GM19035 (cell line): ENCODE data around the gene ANKRD26.
"Not testable (repeated sequence)": the region's sequence is repeated elsewhere in the genome, so short reads cannot be mapped to it uniquely, and the experiment has no call there.

Experiments
- ATAC-seq: cut with Tn5 transposase; IDR thresholded peaks from one replicate; pipeline ENCODE4 v1.9.1; 2021; ENCODE audit not compliant: unreplicated experiment

The ANKRD26 gene

DNA sequence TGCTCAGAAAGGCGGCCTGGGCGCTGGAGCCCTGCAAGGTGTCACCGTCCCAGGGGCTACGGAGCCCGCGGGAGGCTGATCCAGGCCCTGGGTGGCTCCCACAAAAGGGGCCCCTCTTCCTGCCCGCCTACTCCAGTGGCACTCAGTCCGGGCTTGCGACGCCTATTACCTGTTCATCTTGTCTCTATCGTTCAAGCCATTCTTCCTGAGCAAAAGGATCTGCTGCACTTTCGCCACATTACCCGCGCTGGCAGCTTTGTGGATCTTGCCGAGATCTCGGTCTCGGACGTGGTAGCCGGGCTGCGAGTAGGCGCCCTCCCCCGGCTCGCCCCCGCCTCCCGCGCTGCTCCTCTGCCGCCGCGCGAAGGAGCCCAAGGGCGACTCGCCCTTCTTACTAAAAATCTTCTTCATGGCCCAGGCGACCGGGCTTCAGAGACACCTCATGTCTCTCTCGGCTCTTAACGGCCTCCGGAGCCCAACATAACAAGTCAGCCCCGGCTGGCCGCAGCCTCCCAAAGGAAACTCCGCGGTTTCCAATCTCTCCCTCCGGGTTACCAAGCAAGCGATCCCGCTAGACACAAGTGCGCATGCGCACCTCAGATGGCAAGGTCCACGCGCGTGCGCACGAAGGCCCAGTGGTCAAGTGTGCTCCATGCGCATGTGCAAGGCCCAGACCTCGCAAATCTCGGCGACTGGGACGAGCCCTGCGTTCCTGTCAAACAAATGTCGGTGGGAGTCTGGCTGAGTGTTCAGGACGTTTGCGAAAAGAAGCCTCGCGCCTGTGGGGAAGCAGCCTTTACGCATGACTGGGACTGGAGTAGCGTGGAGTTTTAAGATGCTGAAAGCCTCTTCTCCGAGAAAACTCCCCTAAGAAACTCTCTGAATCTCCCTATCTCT is at the start of gene ANKRD26:
ANKRD26 (minus strand) TSS at position 579 of the 897 bp plus-strand sequence; CDS start at position 411, 168 bp downstream.
- ATAC-seq, result peak; percentile 81

DNA sequence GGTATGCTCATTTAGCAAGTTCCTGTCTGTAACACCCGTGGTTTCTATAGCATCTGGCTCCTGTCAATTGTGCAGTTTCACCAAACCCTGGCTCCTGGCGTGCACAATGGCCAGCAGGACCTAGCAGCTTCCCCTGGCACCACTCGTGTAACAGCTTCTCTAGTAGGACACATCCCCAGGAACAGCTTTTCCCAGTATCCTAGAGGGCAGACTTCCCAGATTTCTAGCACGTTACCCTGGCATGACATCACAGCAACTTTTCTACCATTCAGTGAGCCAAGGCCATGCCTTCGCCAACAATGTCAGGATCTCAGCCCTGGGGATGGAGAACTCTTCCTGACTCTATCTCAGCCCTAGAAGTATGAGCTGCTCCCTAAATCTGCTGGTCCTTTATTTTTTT is 47.4 kb upstream of the ANKRD26 start:
- ATAC-seq, result no peak

GRCh38 chr10:27145937-27146336 is 45.6 kb upstream of the ANKRD26 start:
- ATAC-seq, result no peak

- ATAC-seq, result no peak
Observed at GRCh38 chr10:27143686-27144085, 43.4 kb upstream of the ANKRD26 start.

DNA sequence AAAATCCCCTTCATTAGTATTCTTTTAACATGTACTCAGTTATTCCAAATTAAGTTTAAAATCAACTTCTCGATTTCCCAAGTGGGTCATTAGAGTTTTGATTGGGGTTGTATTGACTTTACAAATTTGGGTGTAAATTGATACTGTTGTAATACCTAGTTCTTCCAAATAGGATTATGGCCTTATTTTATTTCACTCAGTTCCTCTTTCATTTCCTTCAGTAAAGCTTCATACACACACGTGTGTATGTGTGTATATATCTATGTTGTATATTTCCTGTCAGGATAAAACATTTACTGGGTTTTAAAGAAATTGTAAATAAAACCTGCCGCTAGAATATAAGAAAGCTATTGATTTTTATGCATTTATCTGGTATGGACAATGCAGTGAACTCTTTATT is 38.0 kb upstream of the ANKRD26 start:
- no peak for ATAC-seq

DNA sequence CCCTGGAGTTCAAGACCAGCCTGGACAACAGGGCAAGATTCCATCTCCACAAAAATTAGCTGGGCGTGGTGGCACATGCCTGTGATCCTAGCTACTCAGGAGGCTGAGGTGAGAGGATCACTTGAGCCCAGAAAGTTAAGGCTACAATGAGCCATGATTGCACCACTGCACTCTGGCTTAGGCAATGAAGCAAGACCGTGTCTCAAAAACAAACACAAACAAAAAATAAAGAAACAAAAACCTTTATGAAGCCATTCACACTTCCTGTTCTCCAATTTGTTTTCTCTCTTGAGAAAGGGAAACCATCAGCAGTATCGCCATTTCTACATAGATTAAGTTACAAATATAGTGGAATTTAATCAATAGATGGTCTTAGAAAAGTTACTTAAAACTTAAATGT is 34.1 kb upstream of the ANKRD26 start:
- no peak for ATAC-seq

GRCh38 chr10:27108165-27108564 is 7.9 kb upstream of the ANKRD26 start:
- ATAC-seq, result no peak

DNA sequence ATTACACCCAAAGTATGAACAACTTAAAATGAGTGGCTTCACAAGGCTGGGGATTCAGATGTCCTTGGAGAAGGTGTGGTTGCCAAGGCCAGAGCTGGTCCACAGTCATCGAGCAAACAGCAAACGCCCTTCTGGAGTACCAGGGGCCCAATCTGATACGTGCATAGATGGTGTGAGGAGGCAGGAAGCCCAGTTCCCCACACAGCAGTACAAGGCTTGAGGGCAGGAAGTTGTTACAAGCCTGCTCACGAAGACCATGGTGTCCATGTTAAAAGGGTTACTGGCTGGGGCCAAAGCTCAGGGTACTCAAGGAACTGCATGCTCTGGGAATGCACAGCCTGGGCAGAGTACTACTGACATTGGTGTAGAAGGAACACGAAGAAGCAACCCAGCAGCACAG is 4.6 kb upstream of the ANKRD26 start:
- no peak for ATAC-seq

GRCh38 chr10:27100813-27101347 is 586 bp upstream of the ANKRD26 start:
- no peak for ATAC-seq

GRCh38 chr10:27099448-27099847 is 846 bp downstream of the ANKRD26 start:
- no peak for ATAC-seq

- no peak for ATAC-seq
Observed at GRCh38 chr10:27088119-27089044, 11.9 kb downstream of the ANKRD26 start.

DNA sequence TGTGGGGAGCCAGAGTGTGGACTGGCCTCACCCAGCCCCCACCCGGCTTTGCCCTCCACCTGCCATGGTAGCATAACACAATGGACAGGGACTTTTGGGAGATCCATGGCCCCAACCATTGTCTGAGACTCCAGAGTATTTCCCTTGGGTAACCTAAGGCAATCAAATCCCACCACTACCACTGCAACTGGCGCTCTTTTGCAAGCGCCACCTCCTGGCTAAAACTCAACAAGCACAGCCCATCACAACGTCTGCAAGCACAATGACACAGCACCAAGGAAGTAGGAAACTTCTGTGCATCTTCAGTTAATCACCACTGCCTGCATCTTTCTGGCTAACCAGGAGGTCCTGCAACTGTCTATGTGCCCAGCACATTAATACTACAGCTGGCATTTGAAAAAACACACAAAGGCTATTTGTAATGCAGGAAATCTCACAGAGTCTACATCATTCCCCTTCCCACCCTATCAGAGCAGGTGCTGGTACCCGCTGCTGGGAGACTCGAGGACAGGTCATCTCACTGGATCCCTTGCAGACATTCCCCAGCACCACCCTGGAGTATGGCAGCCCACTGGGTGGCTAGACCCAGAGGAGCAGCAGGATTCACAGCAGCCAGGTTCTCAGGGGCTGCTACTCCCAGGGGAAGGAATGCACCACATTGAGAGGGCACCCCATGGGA is 27.7 kb downstream of the ANKRD26 start:
- no peak for ATAC-seq

DNA sequence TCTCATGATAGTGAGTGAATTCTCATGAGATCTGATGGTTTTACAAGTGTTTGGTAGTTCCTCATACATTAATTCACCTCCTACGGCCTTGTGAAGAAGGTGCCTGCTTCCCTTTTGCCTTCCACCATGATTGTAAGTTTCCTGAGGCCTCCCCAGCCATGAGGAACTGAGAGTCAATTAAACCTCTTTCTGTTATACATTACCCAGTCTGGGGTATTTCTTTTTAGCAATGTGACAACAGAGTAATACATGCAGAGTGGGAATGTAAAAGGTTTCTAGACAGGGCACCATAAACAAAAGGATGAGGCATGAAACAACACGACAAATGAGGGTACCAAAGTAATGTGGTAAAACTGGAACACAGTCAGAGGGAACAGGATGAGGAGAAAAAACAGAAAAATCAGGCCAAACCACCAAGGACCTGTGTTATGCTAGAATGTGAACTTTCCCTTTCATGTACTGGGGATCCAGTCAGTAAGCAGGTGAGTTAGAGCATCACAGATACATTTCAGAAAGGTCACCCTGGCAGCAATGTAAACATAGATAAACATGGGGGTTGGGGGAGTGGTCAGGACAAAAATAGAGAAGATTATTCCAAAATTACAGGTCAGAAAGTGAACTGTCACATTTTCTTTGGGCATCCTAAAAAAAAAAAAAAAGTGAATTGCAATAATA is 31.9 kb downstream of the ANKRD26 start:
- no peak for ATAC-seq

DNA sequence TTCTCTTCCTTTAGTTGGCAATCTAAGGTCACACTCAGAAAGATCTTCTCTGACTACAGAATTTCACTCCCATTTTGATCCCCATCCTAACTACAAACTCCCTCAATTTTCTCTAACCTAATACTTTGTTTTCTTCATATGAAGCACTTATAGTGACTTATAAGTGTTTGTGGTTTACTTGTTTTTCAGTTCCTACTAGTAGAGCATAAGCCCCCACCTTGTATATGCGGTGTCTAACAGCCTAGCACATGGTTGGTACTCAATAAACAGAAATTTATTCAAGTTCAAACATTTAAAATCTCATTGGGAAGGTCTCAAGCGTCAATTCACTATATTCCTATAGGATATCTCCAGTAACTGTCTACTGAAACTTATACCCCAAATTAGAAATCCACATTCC is 35.2 kb downstream of the ANKRD26 start:
- ATAC-seq, result no peak

GRCh38 chr10:27052656-27053055 is 47.6 kb downstream of the ANKRD26 start:
- no peak for ATAC-seq

- ATAC-seq, result not testable (repeated sequence)
Observed at GRCh38 chr10:27045247-27045646, 55.0 kb downstream of the ANKRD26 start.

- no peak for ATAC-seq
Observed at GRCh38 chr10:27041196-27041595, 59.1 kb downstream of the ANKRD26 start.

DNA sequence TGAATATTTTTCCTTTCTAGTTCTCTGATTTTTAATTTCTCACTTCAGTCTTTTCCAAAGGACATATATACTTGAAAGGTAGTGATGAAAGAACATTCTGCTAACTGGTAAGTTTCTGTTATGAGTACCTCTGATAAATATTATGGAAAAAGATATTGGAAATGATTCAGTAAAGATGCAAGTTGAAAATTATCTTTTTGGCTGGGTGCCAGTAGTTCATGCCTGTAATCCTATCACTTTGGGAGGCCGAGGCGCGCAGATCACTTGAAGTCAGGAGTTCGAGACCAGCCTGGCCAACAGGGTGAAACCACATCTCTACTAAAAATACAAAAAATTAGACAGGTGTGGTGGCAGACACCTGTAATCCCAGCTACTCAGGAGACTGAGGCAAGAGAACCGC is 62.1 kb downstream of the ANKRD26 start:
- no peak for ATAC-seq

GRCh38 chr10:27035163-27035562 is 65.1 kb downstream of the ANKRD26 start:
- ATAC-seq, result no peak

DNA sequence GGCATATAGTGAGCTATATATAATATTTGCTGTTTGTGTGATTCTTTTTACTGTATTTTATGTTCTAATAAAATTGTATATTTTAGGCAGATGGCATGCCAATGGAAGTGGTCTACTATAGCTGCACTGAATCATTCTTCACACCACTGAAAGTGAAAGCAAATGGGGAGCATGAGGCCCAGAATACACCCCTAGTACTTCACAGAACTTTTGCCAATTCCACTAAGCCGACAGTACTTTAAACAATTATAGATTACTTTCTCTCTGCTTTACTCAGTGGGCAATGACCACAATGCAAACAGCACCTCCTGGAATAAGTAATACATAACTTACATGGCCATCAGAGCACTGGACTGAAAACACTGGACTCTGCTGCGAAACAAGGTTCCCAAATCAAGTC is 70.2 kb downstream of the ANKRD26 start:
- no peak for ATAC-seq
